Measurements from ENCODE around the gene DDX27.

The DDX27 gene

DNA sequence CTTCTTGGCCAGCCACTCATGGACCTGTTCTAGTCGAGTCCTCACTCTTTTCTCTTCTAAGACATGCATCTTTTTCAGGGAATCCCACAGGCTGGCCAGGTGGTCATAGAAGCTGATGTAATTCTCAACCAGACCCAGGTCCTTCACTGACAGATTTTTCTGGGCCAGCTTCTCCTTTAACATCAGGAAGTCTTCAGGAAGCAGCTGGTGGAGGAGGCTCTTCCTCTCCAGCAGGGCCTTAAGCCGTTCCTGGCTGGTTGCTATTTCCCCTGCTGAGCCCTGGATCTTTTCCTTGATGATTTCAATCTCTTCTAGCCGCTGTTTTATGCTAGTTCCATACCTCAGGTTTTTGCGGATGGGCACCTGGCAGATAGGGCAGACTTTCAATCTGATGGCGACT lies 28.6 kb downstream of the DDX27 start:
- peak; percentile 26 for DNase-seq (ENCODE audit: low spot score)

- no peak for DNase-seq (ENCODE audit: low spot score)
These were observed 29.1 kb downstream of the DDX27 start for GRCh38 chr20:49248301-49248700.

DNA sequence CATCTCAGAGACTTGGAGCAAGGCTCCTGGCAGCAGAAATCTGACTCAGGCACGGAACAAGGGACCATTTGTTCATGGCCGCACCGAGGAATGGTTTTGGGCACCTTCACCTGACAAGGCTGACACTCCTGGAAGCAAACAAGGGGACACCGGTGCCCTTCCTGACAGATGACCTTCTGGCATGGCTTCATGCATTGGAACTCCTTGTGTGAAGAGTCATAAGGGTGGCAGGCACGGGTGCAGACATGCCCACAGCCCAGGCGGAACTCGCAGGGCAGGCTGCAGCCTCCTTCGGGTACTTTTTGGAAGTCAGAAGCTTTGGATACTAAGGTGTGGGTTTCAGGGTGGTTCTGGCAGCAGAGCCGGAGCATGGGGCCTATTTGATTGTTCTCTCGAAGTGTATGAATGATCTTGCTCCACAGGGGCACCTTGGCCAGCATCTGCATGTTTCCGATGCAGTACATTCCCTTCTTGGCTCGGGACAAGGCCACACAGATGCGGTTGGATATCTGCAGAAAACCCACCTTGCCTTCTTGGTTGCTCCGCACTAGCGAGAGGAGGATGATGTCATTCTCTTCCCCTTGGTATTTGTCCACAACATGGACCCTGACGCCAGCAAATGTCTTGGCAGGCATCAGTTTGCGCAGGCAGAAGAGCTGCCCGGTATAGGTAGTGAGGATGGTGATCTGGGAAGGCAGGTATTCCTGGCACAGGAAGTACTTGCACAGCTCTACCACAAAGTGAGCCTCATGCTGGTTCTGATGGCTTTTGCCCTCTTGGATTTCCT lies 29.9 kb downstream of the DDX27 start:
- DNase-seq (ENCODE audit: low spot score), result no peak

- DNase-seq (ENCODE audit: low spot score), result no peak
These were observed 33.5 kb downstream of the DDX27 start for GRCh38 chr20:49252556-49253350.

DNA sequence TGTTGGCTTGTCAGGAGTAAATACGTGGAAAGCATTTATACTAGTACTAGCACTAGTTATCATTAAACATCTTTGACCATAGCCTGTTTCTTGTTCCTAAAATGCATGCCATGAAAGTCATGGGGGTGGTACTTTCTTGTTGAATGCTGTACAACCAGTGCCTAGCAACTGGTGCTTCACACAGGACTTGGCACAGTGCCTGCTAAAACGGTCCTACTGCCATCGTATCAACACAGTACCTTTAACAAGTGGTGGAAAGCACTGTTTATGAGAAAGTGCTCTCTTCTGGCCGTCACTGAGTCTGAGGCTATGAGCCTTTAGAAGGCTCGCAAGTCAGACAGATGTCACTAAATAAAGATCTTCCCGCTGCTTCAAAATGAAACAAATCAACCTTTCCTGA lies 37.0 kb downstream of the DDX27 start:
- DNase-seq (ENCODE audit: low spot score), result no peak

GRCh38 chr20:49259284-49259683 lies 40.1 kb downstream of the DDX27 start:
- DNase-seq (ENCODE audit: low spot score), result no peak

GRCh38 chr20:49259799-49260198 lies 40.6 kb downstream of the DDX27 start:
- no peak for DNase-seq (ENCODE audit: low spot score)

GRCh38 chr20:49260218-49260617 lies 41.0 kb downstream of the DDX27 start:
- DNase-seq (ENCODE audit: low spot score), result no peak

- no peak for DNase-seq (ENCODE audit: low spot score)
These were observed 42.0 kb downstream of the DDX27 start for GRCh38 chr20:49261173-49261572.

GRCh38 chr20:49262444-49262843 lies 43.2 kb downstream of the DDX27 start:
- DNase-seq (ENCODE audit: low spot score), result no peak

DNA sequence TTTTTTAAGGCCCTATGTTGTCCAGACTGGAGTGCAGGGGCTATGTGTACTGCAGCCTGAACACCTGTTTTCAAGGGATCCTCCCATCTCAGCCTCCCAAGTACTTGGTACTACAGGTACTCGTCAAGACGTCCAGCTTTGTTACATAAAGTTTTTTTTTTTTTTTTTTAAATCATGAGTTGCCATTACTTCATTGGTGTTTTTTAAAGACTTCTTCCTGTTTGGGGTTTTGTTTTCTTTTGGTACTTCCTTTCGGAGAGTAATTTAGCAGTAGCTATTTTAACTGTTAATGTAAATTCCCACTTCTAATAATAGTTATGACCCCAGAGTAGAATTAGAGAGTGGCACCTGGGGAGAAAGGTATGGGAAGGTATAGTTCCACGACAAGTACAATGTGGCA lies 48.1 kb downstream of the DDX27 start:
- DNase-seq (ENCODE audit: low spot score), result no peak

GRCh38 chr20:49268600-49269365 lies 49.6 kb downstream of the DDX27 start:
- no peak for DNase-seq (ENCODE audit: low spot score)

- no peak for DNase-seq (ENCODE audit: low spot score)
These were observed 51.0 kb downstream of the DDX27 start for GRCh38 chr20:49270177-49270576.

DNA sequence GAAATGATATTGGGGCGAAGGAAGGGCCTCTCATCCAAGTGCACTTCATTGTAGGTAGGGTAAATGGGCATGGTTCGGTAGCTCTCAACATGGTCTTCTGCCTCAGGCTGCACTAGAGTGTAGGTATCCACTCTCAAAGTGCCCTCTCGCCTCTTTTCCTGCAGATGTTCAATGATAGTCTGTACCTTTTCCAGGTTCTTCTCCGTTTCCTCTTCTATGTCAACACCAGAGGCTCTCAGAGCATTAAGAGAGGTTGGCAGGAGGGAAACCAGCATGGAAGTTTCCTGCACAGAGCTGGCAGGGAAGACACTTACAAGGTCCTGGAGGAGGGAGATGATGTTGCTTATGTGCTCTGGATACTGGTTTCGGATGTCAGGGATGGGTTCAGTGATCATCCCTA lies 51.5 kb downstream of the DDX27 start:
- no peak for DNase-seq (ENCODE audit: low spot score)

GRCh38 chr20:49272654-49273053 lies 53.4 kb downstream of the DDX27 start:
- DNase-seq (ENCODE audit: low spot score), result no peak

- no peak for DNase-seq (ENCODE audit: low spot score)
These were observed 54.6 kb downstream of the DDX27 start for GRCh38 chr20:49273696-49274277.

- no peak for DNase-seq (ENCODE audit: low spot score)
These were observed 56.0 kb downstream of the DDX27 start for GRCh38 chr20:49275216-49275615.

DNA sequence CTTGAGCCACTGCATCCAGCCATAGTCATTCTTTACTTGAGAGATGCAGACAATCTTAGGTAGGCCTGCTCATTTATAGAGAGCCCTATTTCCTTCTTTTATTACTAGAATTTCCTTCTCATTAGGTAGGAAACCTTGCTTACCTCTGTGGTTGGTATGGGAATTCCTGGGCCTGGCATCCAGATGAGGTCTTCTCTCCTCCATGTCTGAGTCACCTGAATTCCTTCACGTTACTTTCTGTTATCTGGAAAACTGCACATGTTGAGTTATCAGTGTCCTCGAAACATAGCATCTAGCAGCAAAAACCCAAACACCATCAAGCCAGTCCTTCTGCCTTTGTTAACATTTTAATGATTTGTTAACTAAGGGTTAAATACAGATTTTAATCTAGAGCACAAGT lies 56.4 kb downstream of the DDX27 start:
- no peak for DNase-seq (ENCODE audit: low spot score)

GRCh38 chr20:49276161-49276960 lies 57.1 kb downstream of the DDX27 start:
- peak; percentile 39 for DNase-seq (ENCODE audit: low spot score)

GRCh38 chr20:49276961-49277785 lies 58.0 kb downstream of the DDX27 start:
- no peak for DNase-seq (ENCODE audit: low spot score)

- DNase-seq (ENCODE audit: low spot score), result no peak
These were observed 58.5 kb downstream of the DDX27 start for GRCh38 chr20:49277786-49278035.

Data from pons (tissue), 1 donor.